ENCODE results near the gene PRDM5. TPM values are rescaled to one million over a fixed set of nuclear protein-coding genes. Genes with fewer than 3 reads are reported as not detected.

Gene PRDM5
- total and polyA plus RNA-seq, 10 of the 15 experiments (the other 5 are each of a cell fraction or from before 2014, with no cell fraction given), result 0.07 TPM; not detected in 9

DNA sequence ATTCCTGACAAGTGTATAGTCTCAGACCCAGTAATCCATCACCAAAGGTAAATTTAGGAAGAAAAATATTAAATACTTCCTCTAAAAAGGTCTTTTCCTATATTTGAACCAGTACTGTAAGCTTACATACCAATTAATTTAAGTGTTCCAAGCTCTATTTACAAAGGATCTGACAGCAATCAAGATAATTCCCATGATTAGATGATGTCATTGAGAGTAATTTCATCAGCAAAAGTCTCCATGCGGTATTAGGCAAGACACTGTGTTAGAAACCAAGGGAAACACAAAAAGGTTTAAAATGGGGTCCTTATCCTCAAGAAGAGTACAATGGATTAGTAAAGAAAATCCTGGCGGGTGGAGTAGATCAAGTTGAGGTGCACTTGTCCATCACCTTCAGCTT, 198.5 kb downstream of the PRDM5 start (continued):
- TF ChIP-seq, protein P1, sequence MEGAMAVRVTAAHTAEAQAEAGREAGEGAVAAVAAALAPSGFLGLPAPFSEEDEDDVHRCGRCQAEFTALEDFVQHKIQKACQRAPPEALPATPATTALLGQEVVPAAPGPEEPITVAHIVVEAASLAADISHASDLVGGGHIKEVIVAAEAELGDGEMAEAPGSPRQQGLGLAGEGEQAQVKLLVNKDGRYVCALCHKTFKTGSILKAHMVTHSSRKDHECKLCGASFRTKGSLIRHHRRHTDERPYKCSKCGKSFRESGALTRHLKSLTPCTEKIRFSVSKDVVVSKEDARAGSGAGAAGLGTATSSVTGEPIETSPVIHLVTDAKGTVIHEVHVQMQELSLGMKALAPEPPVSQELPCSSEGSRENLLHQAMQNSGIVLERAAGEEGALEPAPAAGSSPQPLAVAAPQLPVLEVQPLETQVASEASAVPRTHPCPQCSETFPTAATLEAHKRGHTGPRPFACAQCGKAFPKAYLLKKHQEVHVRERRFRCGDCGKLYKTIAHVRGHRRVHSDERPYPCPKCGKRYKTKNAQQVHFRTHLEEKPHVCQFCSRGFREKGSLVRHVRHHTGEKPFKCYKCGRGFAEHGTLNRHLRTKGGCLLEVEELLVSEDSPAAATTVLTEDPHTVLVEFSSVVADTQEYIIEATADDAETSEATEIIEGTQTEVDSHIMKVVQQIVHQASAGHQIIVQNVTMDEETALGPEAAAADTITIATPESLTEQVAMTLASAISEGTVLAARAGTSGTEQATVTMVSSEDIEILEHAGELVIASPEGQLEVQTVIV (IDR thresholded peaks at IDR 0.05; ENCODE audit: borderline replicate concordance, partially characterized antibody), result no peak
- TF ChIP-seq MEF2B (IDR thresholded peaks at IDR 0.05; ENCODE audit: partially characterized antibody, poor library complexity, severe bottlenecking) (no peak), ZNF24 (IDR thresholded peaks at IDR 0.05) (no peak), LARP7 (IDR thresholded peaks at IDR 0.05) (no peak), GATAD2B (conservative IDR thresholded peaks at IDR 0.05; ENCODE audit: low read depth) (no peak), TCF3 (IDR thresholded peaks at IDR 0.05; ENCODE audit: borderline replicate concordance, insufficient read depth, low read depth, low read length) (no peak)
- TF ChIP-seq, protein P2, sequence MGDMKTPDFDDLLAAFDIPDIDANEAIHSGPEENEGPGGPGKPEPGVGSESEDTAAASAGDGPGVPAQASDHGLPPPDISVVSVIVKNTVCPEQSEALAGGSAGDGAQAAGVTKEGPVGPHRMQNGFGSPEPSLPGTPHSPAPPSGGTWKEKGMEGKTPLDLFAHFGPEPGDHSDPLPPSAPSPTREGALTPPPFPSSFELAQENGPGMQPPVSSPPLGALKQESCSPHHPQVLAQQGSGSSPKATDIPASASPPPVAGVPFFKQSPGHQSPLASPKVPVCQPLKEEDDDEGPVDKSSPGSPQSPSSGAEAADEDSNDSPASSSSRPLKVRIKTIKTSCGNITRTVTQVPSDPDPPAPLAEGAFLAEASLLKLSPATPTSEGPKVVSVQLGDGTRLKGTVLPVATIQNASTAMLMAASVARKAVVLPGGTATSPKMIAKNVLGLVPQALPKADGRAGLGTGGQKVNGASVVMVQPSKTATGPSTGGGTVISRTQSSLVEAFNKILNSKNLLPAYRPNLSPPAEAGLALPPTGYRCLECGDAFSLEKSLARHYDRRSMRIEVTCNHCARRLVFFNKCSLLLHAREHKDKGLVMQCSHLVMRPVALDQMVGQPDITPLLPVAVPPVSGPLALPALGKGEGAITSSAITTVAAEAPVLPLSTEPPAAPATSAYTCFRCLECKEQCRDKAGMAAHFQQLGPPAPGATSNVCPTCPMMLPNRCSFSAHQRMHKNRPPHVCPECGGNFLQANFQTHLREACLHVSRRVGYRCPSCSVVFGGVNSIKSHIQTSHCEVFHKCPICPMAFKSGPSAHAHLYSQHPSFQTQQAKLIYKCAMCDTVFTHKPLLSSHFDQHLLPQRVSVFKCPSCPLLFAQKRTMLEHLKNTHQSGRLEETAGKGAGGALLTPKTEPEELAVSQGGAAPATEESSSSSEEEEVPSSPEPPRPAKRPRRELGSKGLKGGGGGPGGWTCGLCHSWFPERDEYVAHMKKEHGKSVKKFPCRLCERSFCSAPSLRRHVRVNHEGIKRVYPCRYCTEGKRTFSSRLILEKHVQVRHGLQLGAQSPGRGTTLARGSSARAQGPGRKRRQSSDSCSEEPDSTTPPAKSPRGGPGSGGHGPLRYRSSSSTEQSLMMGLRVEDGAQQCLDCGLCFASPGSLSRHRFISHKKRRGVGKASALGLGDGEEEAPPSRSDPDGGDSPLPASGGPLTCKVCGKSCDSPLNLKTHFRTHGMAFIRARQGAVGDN (IDR thresholded peaks at IDR 0.05), result no peak
